GM21390 (cell line): Measurements from ENCODE around the gene MTHFD1L.

Experiments used
- ATAC-seq: cut with Tn5 transposase; IDR thresholded peaks from one replicate; pipeline ENCODE4 v1.9.1; 2021; ENCODE audit not compliant: unreplicated experiment

The MTHFD1L gene

GRCh38 chr6:151147118-151147832 lies 281.8 kb downstream of the MTHFD1L start:
- ATAC-seq = no peak

GRCh38 chr6:151148111-151148510 lies 282.6 kb downstream of the MTHFD1L start:
- no peak for ATAC-seq

GRCh38 chr6:151149793-151150192 lies 284.3 kb downstream of the MTHFD1L start:
- no peak for ATAC-seq
